SK-N-MC (cell line): Measurements from ENCODE around the gene NCDN.
A peak's percentile ranks its signal among the peaks of the same experiment; 100 is the strongest.

ENCODE experiments used
- DNase-seq: peaks from one replicate; pipeline ENCODE4 v3.0.0-alpha.2; 2011; ENCODE audit warnings: low read depth, low spot score
- H3K27ac ChIP-seq: fragments of 200-600 bp; sonication (generic); 2 replicates; pipeline ENCODE4 v1.5.1; 2016; ENCODE audit warnings: mixed run types
- H3K36me3 ChIP-seq: fragments of 200-600 bp; sonication (generic); 2 replicates; pipeline ENCODE4 v1.6.1; 2017; ENCODE audit warnings: antibody characterized with exemption, low read length, mixed read lengths; ENCODE audit not compliant: insufficient read depth
- H3K4me3 ChIP-seq: fragments of 200-600 bp; sonication (generic); 2 replicates; pipeline ENCODE4 v1.5.1; 2016
- H3K9ac ChIP-seq: fragments of 200-600 bp; sonication (generic); 2 replicates; pipeline ENCODE4 v1.8.0; 2017; ENCODE audit warnings: mixed run types, mixed read lengths; ENCODE audit not compliant: insufficient read length
- H3K9me3 ChIP-seq: fragments of 200-600 bp; sonication (generic); 2 replicates; pipeline ENCODE4 v1.6.1; 2017; ENCODE audit warnings: low read depth, mild to moderate bottlenecking, antibody characterized with exemption, low read length, moderate library complexity, mixed read lengths
- EZH2 ChIP-seq: fragments of 200-600 bp; sonication (generic); IDR thresholded peaks from one replicate; pipeline ENCODE4 v1.6.1; 2017; ENCODE audit warnings: antibody characterized with exemption
- FOXP2 ChIP-seq: optimal IDR thresholded peaks from 2 replicates; pipeline ENCODE3; 2011; ENCODE audit warnings: mild to moderate bottlenecking, moderate library complexity; ENCODE audit not compliant: insufficient read depth; ENCODE audit errors: extremely low read length, control extremely low read depth
- POLR2AphosphoS5 ChIP-seq: IDR thresholded peaks from 2 replicates; pipeline ENCODE4 v1.6.1; 2012; ENCODE audit warnings: mild to moderate bottlenecking, low read depth, low read length, borderline replicate concordance

Gene NCDN, protein sequence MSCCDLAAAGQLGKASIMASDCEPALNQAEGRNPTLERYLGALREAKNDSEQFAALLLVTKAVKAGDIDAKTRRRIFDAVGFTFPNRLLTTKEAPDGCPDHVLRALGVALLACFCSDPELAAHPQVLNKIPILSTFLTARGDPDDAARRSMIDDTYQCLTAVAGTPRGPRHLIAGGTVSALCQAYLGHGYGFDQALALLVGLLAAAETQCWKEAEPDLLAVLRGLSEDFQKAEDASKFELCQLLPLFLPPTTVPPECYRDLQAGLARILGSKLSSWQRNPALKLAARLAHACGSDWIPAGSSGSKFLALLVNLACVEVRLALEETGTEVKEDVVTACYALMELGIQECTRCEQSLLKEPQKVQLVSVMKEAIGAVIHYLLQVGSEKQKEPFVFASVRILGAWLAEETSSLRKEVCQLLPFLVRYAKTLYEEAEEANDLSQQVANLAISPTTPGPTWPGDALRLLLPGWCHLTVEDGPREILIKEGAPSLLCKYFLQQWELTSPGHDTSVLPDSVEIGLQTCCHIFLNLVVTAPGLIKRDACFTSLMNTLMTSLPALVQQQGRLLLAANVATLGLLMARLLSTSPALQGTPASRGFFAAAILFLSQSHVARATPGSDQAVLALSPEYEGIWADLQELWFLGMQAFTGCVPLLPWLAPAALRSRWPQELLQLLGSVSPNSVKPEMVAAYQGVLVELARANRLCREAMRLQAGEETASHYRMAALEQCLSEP

DNA sequence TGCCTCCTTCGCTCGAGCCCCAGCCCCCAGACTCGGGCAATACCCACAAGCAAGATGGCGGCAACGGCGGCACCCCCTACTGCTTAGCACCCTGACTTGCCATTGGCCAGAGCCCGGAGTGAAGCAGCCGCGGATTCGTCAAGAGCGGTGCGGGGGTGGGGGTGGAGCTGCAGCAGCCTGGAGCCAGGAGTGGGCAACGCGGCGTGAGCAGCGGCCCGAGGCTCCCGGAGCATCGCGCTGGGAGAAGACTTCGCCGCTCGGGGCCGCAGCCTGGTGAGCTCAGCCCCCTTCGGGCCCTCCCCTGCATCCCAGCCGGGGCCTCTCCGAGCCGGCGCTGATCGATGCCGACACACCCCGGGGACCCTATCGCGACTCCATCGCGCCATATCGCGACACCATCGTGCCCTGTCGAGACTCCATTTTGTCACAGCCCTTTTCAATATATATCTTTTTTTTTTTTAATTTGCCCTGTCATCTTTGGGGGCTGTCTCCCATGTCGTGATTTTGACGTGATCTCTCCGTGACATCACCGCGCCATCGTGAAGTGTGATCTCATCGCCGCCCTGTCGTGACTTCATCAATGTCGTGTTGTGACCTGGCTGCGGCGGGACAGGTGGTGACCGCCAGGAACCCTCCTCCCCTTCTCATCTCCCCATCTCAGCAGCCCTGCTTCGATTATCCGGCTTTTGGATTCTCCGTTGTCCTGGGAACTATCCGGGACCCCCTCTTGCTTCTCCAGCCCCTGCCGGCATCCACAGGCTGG, at the start of gene NCDN:
Gene NCDN, plus strand, starts transcription at position 189 of the 763 bp plus-strand sequence. Its CDS starts 392 bp downstream, at position 581.
- H3K9me3 ChIP-seq = no peaks in the 10 kb centered on the region
- peak within 1 kb of the TSS; percentile 95 for H3K4me3 ChIP-seq
- peak; percentile 83 for DNase-seq
- H3K27ac ChIP-seq = peak within 1 kb of the TSS; percentile 82
- peak within 1 kb of the TSS; percentile 89 for H3K9ac ChIP-seq
- TF ChIP-seq FOXP2 (no peak), POLR2AphosphoS5 (peak; percentile 69; the same call in 1 of the 2 replicates)
- H3K36me3 ChIP-seq = peaks cover 3% of the 10 kb centered on the region; the same call in 1 of the 2 replicates

DNA sequence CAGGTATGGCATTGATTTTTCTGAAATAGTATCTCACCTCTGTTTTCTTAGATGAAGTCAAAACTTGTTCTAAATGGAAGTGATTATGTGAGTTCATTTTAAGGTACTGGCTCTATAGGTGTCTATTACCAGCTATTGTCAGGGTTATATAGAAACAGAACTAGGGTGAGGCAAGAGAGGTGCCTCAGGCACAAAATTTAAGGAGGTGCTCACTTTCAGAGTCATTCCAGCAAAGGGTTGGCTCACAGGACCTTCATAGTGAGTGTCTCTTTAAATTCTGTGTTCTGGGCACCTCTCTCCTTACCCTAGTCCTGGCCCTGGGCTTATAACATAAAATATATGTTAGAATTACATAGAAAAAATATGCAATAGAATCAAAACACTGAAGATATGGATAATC, 49.7 kb upstream of the NCDN start:
- Histone ChIP-seq H3K9ac (no peak overlapping the region), H3K4me3 (no peak overlapping the region), H3K36me3 (no peaks in the 10 kb centered on the region), H3K27ac (no peak overlapping the region), H3K9me3 (no peaks in the 10 kb centered on the region)
- no peak for TF ChIP-seq FOXP2
- TF ChIP-seq EZH2 = no peak
- TF ChIP-seq POLR2AphosphoS5 = no peak
- no peak for DNase-seq

DNA sequence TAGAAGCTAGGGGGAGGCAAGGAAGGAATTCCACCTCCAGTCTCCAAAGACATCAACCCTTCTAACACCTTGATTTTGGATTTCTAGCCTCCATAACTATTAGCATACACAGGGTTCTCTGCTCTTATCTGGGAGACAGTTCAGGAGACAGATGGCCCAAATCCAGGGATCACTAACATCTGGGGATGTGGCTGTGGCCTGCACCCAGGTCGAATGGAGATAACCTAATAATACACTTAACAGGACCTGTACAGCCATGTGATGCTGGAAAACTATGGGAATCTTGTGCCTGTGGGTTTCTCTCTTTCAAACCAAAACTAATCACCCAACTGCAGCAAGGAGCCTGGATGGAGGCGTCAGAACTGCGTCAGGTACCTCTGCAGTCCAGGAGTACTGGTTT, 48.0 kb upstream of the NCDN start:
- Histone ChIP-seq H3K27ac (no peak overlapping the region), H3K4me3 (no peak overlapping the region), H3K9ac (no peak overlapping the region), H3K36me3 (no peaks in the 10 kb centered on the region), H3K9me3 (no peaks in the 10 kb centered on the region)
- no peak for DNase-seq
- TF ChIP-seq FOXP2 (no peak), POLR2AphosphoS5 (no peak), EZH2 (no peak)

DNA sequence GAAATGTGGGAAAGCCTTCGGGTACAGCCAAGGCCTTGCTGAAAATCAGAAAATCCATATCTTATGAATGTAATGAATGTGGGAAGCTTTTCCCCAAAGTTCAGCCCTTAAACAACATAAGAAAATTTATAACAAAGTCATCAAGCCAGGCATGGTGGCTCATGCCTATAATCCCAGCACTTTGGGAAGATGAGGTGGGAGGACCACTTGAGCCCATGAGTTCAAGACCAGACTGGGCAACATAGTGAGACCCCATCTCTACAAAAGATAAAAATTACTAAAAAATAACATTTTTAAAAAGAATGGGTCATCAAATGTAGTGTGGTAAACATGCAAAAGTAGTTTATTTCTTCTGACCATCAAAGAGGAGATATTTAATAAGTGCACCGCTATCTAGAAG, 46.3 kb upstream of the NCDN start:
- TF ChIP-seq POLR2AphosphoS5 (no peak), FOXP2 (no peak), EZH2 (no peak)
- no peak for DNase-seq
- Histone ChIP-seq H3K36me3 (no peaks in the 10 kb centered on the region), H3K9me3 (no peaks in the 10 kb centered on the region), H3K27ac (no peak overlapping the region), H3K9ac (no peak overlapping the region), H3K4me3 (no peak overlapping the region)

DNA sequence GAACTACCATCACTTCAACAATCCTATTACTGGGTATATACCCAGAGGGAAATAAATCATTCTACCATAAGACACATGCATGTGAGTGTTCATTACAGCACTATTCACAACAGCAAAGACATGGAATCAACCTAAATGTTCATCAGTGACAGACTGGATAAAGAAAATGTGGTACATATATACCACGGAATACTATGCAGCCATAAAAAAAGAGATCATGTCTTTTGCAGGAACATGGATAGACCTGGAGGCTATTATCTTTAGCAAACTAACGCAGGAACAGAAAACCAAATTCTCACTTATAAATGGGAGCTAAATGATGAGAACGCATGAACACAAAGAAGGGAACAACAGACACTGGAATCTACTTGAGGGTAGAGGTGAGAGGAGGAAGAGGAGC, 39.4 kb upstream of the NCDN start:
- no peak for TF ChIP-seq EZH2
- no peak for TF ChIP-seq FOXP2
- no peak for TF ChIP-seq POLR2AphosphoS5
- no peak for DNase-seq
- H3K4me3 ChIP-seq = no peak overlapping the region
- no peak overlapping the region for H3K9ac ChIP-seq
- H3K36me3 ChIP-seq = no peaks in the 10 kb centered on the region
- H3K27ac ChIP-seq = no peak overlapping the region
- H3K9me3 ChIP-seq = no peaks in the 10 kb centered on the region

DNA sequence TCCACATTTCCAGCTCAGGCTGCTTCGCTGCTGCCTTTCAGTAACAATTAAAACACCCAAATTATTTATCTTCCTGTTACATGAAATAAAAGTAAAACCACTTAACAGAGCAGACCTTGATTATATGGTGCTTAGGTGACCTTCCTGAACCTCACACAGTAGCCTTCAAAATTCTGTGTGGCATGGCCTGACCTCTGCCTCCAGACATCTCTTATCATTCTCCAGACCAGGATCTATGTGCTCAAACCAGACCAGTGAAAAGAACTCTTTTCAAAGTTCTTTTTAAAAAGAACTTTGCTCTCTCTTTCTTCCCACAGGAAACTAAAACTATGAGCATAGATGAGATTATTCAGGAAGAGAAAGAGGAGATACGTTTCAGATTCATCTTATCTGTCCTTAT, 38.2 kb upstream of the NCDN start:
- TF ChIP-seq EZH2 = no peak
- no peak for TF ChIP-seq FOXP2
- no peak for TF ChIP-seq POLR2AphosphoS5
- 0 out of 2 replicates have a peak overlapping the region, but pooled peaks have one; percentile 11 for H3K27ac ChIP-seq
- H3K4me3 ChIP-seq = no peak overlapping the region
- H3K9me3 ChIP-seq = no peaks in the 10 kb centered on the region; the same call in 1 of the 2 replicates
- DNase-seq = no peak
- H3K36me3 ChIP-seq = no peaks in the 10 kb centered on the region
- H3K9ac ChIP-seq = no peak overlapping the region

DNA sequence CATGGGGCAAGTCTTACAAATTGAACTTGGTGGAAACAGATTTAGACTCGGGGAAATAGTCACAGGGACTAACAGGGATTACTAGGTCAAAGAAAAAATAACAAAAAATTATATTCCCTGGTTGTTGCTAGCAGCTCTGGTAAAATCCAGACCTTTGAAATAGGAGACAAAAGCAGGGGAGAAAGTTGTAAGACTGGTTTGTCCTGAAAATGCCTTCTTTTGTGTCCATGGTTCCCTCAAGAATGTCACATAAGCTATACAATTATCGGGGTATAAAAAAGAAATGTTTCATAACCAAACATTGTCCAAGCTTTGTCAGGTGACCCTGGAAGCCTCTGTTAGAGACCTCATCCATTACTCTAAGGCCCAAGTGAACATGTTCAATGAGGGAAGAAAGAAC, 33.5 kb upstream of the NCDN start:
- no peak for DNase-seq
- no peak overlapping the region for H3K9ac ChIP-seq
- H3K36me3 ChIP-seq = no peaks in the 10 kb centered on the region
- TF ChIP-seq EZH2 = no peak
- no peak for TF ChIP-seq POLR2AphosphoS5
- TF ChIP-seq FOXP2 = no peak
- peaks cover 3% of the 10 kb centered on the region; the same call in 1 of the 2 replicates for H3K9me3 ChIP-seq
- no peak overlapping the region for H3K27ac ChIP-seq
- no peak overlapping the region for H3K4me3 ChIP-seq

DNA sequence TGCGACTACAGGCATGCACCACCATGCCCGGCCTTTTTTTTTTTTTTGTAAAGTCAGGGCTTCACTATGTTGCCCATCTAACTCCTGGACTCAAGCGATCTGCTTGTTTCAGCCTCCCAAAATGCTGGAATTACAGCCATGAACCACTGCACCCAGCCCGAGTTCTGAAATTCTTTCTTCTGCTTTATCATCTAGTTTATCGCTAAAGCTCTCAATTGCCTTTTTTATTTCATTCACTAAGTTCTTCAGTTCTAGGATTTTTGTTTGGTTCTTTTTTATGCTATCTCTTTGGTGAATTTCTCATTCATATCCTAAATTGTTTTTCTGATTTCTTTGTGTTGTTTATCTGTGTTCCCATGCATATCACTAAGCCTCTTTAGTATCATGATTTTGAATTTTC, 27.4 kb upstream of the NCDN start:
- H3K4me3 ChIP-seq = no peak overlapping the region
- no peak overlapping the region for H3K9ac ChIP-seq
- no peak overlapping the region for H3K27ac ChIP-seq
- no peak for DNase-seq
- no peak for TF ChIP-seq EZH2
- no peak for TF ChIP-seq POLR2AphosphoS5
- TF ChIP-seq FOXP2 = no peak
- H3K36me3 ChIP-seq = peaks cover 19% of the 10 kb centered on the region
- peaks cover 6% of the 10 kb centered on the region; the same call in 1 of the 2 replicates for H3K9me3 ChIP-seq
